GM12873 (cell line): ENCODE measurements around the gene PHACTR3.

Experiments used
- TF ChIP-seq, protein P1 (sequence below): IDR thresholded peaks from 2 replicates; pipeline ENCODE4 v1.5.1; 2012; ENCODE audit warnings: low read depth, mild to moderate bottlenecking, moderate library complexity, low read length, control low read depth; ENCODE audit not compliant: insufficient read depth; ENCODE audit errors: missing control alignments

The PHACTR3 gene

GRCh38 chr20:59784791-59785668 lies 180.7 kb downstream of the PHACTR3 start:
- TF ChIP-seq, protein P1, sequence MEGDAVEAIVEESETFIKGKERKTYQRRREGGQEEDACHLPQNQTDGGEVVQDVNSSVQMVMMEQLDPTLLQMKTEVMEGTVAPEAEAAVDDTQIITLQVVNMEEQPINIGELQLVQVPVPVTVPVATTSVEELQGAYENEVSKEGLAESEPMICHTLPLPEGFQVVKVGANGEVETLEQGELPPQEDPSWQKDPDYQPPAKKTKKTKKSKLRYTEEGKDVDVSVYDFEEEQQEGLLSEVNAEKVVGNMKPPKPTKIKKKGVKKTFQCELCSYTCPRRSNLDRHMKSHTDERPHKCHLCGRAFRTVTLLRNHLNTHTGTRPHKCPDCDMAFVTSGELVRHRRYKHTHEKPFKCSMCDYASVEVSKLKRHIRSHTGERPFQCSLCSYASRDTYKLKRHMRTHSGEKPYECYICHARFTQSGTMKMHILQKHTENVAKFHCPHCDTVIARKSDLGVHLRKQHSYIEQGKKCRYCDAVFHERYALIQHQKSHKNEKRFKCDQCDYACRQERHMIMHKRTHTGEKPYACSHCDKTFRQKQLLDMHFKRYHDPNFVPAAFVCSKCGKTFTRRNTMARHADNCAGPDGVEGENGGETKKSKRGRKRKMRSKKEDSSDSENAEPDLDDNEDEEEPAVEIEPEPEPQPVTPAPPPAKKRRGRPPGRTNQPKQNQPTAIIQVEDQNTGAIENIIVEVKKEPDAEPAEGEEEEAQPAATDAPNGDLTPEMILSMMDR: no peak

GRCh38 chr20:59785669-59785959 lies 181.3 kb downstream of the PHACTR3 start:
- TF ChIP-seq, protein P1: no peak

DNA sequence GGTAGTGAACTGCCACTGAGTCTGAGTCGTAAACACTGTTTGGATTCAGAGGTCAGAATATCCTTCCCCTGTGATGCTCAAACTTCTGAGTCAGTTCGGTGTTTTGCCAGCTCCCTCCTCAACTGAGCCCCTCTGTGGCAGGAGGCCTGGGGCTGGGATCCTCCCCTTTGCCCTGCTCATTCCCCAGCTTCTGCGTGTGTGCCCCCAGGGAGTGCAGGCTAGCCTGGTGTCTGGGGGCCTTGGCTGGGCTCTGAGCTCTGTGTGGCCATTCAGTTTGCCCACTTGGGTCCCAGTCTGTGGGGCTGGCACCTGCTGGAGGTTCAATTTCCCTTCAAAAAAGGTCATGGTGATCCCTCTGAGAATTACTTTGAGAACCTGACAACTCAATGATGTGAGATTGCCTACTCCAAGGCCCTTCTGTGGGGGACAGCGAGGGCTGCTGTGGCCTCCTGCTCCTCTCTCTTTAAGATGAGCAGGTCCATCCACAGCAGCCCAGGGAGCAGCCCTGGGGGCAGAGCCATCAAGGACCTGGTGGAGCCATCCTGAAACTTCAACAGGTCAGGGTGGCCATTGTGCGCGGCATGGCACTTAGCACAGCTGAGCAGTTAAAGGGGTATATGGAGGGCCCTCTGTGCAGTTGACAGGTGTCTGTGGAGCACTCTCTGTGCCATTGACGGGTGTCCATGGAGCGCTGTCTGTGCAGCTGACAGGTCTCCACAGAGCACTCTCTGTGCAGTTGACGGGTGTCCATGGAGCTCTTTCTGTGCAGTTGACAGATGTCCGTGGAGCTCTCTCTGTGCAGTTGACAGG lies 181.9 kb downstream of the PHACTR3 start:
- TF ChIP-seq, protein P1: no peak

- TF ChIP-seq, protein P1: no peak
These were observed 182.6 kb downstream of the PHACTR3 start for GRCh38 chr20:59786801-59787537.

- TF ChIP-seq, protein P1: no peak
These were observed 183.2 kb downstream of the PHACTR3 start for GRCh38 chr20:59787538-59787890.

DNA sequence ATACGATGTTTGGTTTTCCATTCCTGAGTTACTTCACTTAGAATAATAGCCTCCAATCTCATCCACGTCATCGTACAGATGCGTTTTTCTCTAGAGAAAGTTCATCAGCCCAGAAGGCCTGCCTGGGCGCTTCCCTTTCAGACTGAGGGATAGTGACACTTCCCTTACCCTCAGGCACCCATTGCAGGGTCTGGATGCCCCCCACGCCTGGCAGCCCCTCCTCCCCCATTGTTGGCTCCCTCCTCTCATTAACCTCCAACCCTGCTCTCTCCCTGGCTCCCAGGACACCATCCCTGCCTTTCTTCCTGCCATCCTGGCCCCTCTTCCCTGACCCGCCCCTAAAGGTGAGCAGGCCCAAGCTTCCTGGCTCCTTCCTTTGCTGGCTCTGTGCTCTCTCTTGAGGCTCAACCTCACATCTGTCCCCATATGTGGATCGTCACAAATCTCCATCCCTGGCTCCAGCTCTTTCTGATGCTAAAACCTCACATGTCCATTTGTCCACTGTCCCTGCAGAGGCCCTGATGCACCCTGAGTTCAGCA lies 183.9 kb downstream of the PHACTR3 start:
- TF ChIP-seq, protein P1: no peak

DNA sequence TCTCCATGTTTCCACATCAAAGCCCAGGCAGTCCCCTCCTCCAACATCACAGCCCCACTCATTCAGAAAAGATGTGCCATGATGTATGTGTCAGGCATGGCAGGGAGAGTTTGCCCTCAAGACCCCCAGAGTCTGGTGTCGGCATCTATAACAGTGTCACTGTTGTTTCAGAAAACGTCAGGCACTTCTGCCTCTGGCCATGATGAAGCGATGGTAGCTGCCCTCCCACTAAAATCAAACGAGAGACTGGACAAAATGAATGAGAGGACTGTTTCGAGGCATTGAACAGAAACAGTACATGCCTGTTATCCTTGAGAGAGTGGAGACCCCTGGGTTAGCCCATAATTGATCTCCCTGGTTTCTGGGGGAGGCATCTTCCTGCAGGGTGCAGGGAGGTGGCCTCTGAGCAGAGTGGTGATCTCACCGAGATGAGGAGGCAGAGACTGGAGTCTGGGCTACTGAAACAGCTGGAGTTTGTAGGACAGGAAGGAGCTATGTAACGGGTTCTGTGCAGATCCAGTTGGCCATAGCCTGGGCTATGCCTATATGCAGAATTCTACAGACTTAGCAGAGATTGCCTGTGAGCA lies 184.6 kb downstream of the PHACTR3 start:
- TF ChIP-seq, protein P1: no peak
